ENCODE results near the gene ARMCX2.
A peak's percentile ranks its signal among the peaks of the same experiment; 100 is the strongest.

Gene ARMCX2

GRCh38 chrX:101659601-101660063 lies at the start of gene ARMCX2:
Gene ARMCX2, minus strand, starts transcription at chrX:101659850. Its CDS starts 2,262 bp downstream, at chrX:101657588.
- peak within 1 kb of the TSS; percentile 81 for H3K4me3 ChIP-seq (ENCODE audit: low read length)
- peak; percentile 67 for DNase-seq (ENCODE audit: low read depth)
- TF ChIP-seq CTCF (conservative IDR thresholded peaks at IDR 0.05; ENCODE audit: low read length) = no peak

GRCh38 chrX:101709384-101709783 lies 49.7 kb upstream of the ARMCX2 start:
- no peak for TF ChIP-seq CTCF (conservative IDR thresholded peaks at IDR 0.05; ENCODE audit: low read length)
- no peak for DNase-seq (ENCODE audit: low read depth)
- no peak overlapping the region for H3K4me3 ChIP-seq (ENCODE audit: low read length)

- DNase-seq (ENCODE audit: low read depth) = peak; percentile 17
- H3K4me3 ChIP-seq (ENCODE audit: low read length) = no peak overlapping the region
- no peak for TF ChIP-seq CTCF (conservative IDR thresholded peaks at IDR 0.05; ENCODE audit: low read length)
Measured at GRCh38 chrX:101708163-101708562, 48.5 kb upstream of the ARMCX2 start.

GRCh38 chrX:101693476-101693875 lies 33.8 kb upstream of the ARMCX2 start:
- H3K4me3 ChIP-seq (ENCODE audit: low read length) = no peak overlapping the region
- no peak for TF ChIP-seq CTCF (conservative IDR thresholded peaks at IDR 0.05; ENCODE audit: low read length)
- DNase-seq (ENCODE audit: low read depth) = no peak

- no peak overlapping the region for H3K4me3 ChIP-seq (ENCODE audit: low read length)
- no peak for DNase-seq (ENCODE audit: low read depth)
- TF ChIP-seq CTCF (conservative IDR thresholded peaks at IDR 0.05; ENCODE audit: low read length) = no peak
Measured at GRCh38 chrX:101691835-101692234, 32.2 kb upstream of the ARMCX2 start.

GRCh38 chrX:101686574-101686973 lies 26.9 kb upstream of the ARMCX2 start:
- no peak for TF ChIP-seq CTCF (conservative IDR thresholded peaks at IDR 0.05; ENCODE audit: low read length)
- no peak for DNase-seq (ENCODE audit: low read depth)
- H3K4me3 ChIP-seq (ENCODE audit: low read length) = no peak overlapping the region

GRCh38 chrX:101685923-101686322 lies 26.3 kb upstream of the ARMCX2 start:
- H3K4me3 ChIP-seq (ENCODE audit: low read length) = no peak overlapping the region
- DNase-seq (ENCODE audit: low read depth) = peak; percentile 1
- no peak for TF ChIP-seq CTCF (conservative IDR thresholded peaks at IDR 0.05; ENCODE audit: low read length)

All from AG10803 (cell line).